Urinary bladder (tissue), 2 donors: ENCODE measurements around the gene ZFYVE1. TPM values are rescaled to one million over a fixed set of nuclear protein-coding genes. Genes with fewer than 3 reads are reported as not detected.

Source experiments
- polyA plus RNA-seq: library from polyadenylated mRNA; stranded (reverse); fragments of 200-250 nt; gene quantifications from one replicate; pipeline ENCODE4 v1.2.3, GENCODE V29; 2013
- small RNA-seq: library from RNA; depleted of rRNA; stranded (forward); fragments of <200 nt; gene quantifications from one replicate; pipeline ENCODE3, GENCODE V24; 2014
- total RNA-seq: library from RNA; depleted of rRNA; stranded (reverse); fragments of >200 nt; gene quantifications from one replicate; pipeline ENCODE4 v1.2.3, GENCODE V29; 2014
- donor health status: healthy.

The ZFYVE1 gene
- total and polyA plus RNA-seq, 2 donors, result 11.9 to 14.3 TPM

Small RNA genes within 50 kb of the gene (small RNA-seq; reads per million reads assigned to genes)
- gene RN7SL586P, result not detected

Other genes starting within 250 kb of the ZFYVE1 start
- gene DPF3, start 133.0 kb downstream of the ZFYVE1 start, total RNA-seq, result 2.2 TPM
- gene DPF3, start 133.0 kb downstream of the ZFYVE1 start, polyA plus RNA-seq, result 0.71 TPM
- gene DCAF4, start 100.6 kb downstream of the ZFYVE1 start, total RNA-seq, result 5.9 TPM
- gene DCAF4, start 100.6 kb downstream of the ZFYVE1 start, polyA plus RNA-seq, result 16.6 TPM
- gene RBM25, start 31.4 kb upstream of the ZFYVE1 start, total RNA-seq, result 96.8 TPM
- gene RBM25, start 31.4 kb upstream of the ZFYVE1 start, polyA plus RNA-seq, result 28.6 TPM
- gene PSEN1, start 109.4 kb upstream of the ZFYVE1 start, total RNA-seq, result 47.8 TPM
- 28.7 TPM for gene PSEN1, start 109.4 kb upstream of the ZFYVE1 start, polyA plus RNA-seq
- gene PAPLN, start 210.4 kb upstream of the ZFYVE1 start, total RNA-seq, result 4.8 TPM
- 5.6 TPM for gene PAPLN, start 210.4 kb upstream of the ZFYVE1 start, polyA plus RNA-seq